K562 (cell line): Measurements from ENCODE around the gene POLRMT. TPM values are rescaled to one million over a fixed set of nuclear protein-coding genes. Genes with fewer than 3 reads are reported as not detected.
A peak's percentile ranks its signal among the peaks of the same experiment; 100 is the strongest.

Source experiments
- ATAC-seq: fragments of 200-7000 bp; cut with Tn5 transposase; 3 replicates; pipeline ENCODE4 v1.9.1; 2020; ENCODE audit warnings: moderate library complexity
- Bru-seq: library from RNA; stranded (reverse); fragments of 400-500 nt; gene quantifications from one replicate; lab custom pipeline; 2021; lab: Mats Ljungman, UMichigan
- BruChase-seq, 2 experiments: library from RNA; stranded (reverse); fragments of 400-500 nt; gene quantifications; one replicate each; lab custom pipeline; 2021; lab: Mats Ljungman, UMichigan
- BruUV-seq: library from RNA; stranded (reverse); fragments of 400-500 nt; replicated peaks from 2 replicates; lab custom pipeline; 2021; lab: Mats Ljungman, UMichigan
- CTCF ChIA-PET: fragments of 300-600 bp; formaldehyde crosslinking; extraction: SDS; loops from one replicate; lab custom pipeline; 2021; ENCODE audit warnings: low intra/inter-chr PET ratio; lab: Yijun Ruan, JAX
- POLR2A ChIA-PET: fragments of 300-600, 350-650 bp; sonication (Branson Sonifier 250); formaldehyde crosslinking; extraction: SDS; loops from one replicate; lab custom pipeline; 2021; ENCODE audit warnings: antibody characterized with exemption, inconsistent platforms; lab: Yijun Ruan, JAX
- DNase-seq, 4 experiments: peaks; one replicate each; pipeline versions ENCODE4 v3.0.0 to v3.0.0-alpha.2; 2011 to 2018; ENCODE audit warnings: low spot score in 3 of 4, mixed read lengths in 3 of 4; ENCODE audit errors: extremely low read depth in 1 of 4
- FAIRE-seq: peaks from 2 replicates; lab custom pipeline; 2011; peaks lifted over from hg19 to GRCh38; lab: Jason Lieb, UNC
- H2AFZ ChIP-seq: 2 replicates; pipeline ENCODE4 v1.6.0; 2011; ENCODE audit warnings: low read depth, low read length, control low read depth, inconsistent platforms
- H3K27ac ChIP-seq: fragments of 200-600 bp; 3 replicates; pipeline ENCODE4 v1.8.0; 2011; ENCODE audit warnings: low read depth, mild to moderate bottlenecking, control low read depth, inconsistent platforms, low read length, moderate library complexity, mixed read lengths; ENCODE audit errors: extremely low read depth
- H3K27me3 ChIP-seq, 2 experiments: fragments of 300-600 bp in 1 of 2; 2 replicates in 1 of 2; 3 replicates in 1 of 2; pipeline versions ENCODE4 v1.6.0 to v1.8.0; 2011; ENCODE audit warnings: inconsistent platforms in 2 of 2, low read length in 2 of 2, mild to moderate bottlenecking in 1 of 2, mixed read lengths in 1 of 2, moderate library complexity in 1 of 2; ENCODE audit not compliant: control insufficient read depth in 2 of 2, insufficient read depth in 2 of 2
- H3K36me3 ChIP-seq: fragments of 300-600 bp; 3 replicates; pipeline ENCODE4 v1.8.0; 2011; ENCODE audit warnings: mild to moderate bottlenecking, low read length, inconsistent platforms; ENCODE audit not compliant: control insufficient read depth, insufficient read depth
- H3K4me1 ChIP-seq, 2 experiments: fragments of 200-600 bp in 1 of 2; replicated peaks in 1 of 2; 2 replicates in 1 of 2; 3 replicates in 1 of 2; pipeline versions ENCODE4 v1.5.1 to v1.8.0; 2011; ENCODE audit warnings: inconsistent platforms in 2 of 2, low read length in 2 of 2, mild to moderate bottlenecking in 1 of 2, mixed read lengths in 1 of 2, moderate library complexity in 1 of 2; ENCODE audit not compliant: control insufficient read depth in 2 of 2, insufficient read depth in 2 of 2
- H3K4me2 ChIP-seq: 2 replicates; pipeline ENCODE4 v1.6.1; 2011; ENCODE audit warnings: low read length, control low read depth, inconsistent platforms, mixed read lengths; ENCODE audit not compliant: insufficient read depth
- H3K4me3 ChIP-seq: fragments of 200-600 bp; sonication (generic), shearing (Covaris generic); 2 replicates; pipeline ENCODE4 v1.5.1; 2016; ENCODE audit warnings: control low read depth, inconsistent platforms
- H3K79me2 ChIP-seq: fragments of 200-600 bp; 3 replicates; pipeline ENCODE4 v1.8.0; 2011; ENCODE audit warnings: low read length, inconsistent platforms; ENCODE audit not compliant: control insufficient read depth, insufficient read depth
- H3K9ac ChIP-seq, 2 experiments: 2 replicates each; pipeline versions ENCODE4 v1.6.0 to v1.6.1; 2011; ENCODE audit warnings: low read depth in 2 of 2, low read length in 2 of 2, control low read depth in 1 of 2, inconsistent platforms in 1 of 2, mild to moderate bottlenecking in 1 of 2, mixed read lengths in 1 of 2; ENCODE audit not compliant: insufficient read depth in 1 of 2
- H3K9me1 ChIP-seq: one replicate; pipeline ENCODE4 v1.6.0; 2011; ENCODE audit warnings: inconsistent platforms, mild to moderate bottlenecking, low read length, moderate library complexity; ENCODE audit not compliant: control insufficient read depth, insufficient read depth
- H3K9me3 ChIP-seq: replicated peaks from 2 replicates; pipeline ENCODE4 v1.5.1; 2011; ENCODE audit warnings: low read depth, low read length, inconsistent platforms; ENCODE audit not compliant: control insufficient read depth, insufficient read depth
- H4K20me1 ChIP-seq: replicated peaks from 2 replicates; pipeline ENCODE4 v1.6.1; 2011; ENCODE audit warnings: low read length, inconsistent platforms, mixed read lengths; ENCODE audit not compliant: control insufficient read depth, insufficient read depth
- HOXB6 ChIP-seq: fragments of 250-450 bp; sonication (Bioruptor Pico); IDR thresholded peaks from 2 replicates; pipeline ENCODE4 v1.5.1; 2022; ENCODE audit warnings: mild to moderate bottlenecking, borderline replicate concordance
- RFX1 ChIP-seq: fragments of 450-650 bp; IDR thresholded peaks from 2 replicates; pipeline ENCODE4 v1.6.1; 2016; ENCODE audit warnings: mild to moderate bottlenecking, moderate library complexity
- SETDB1 ChIP-seq: IDR thresholded peaks from one replicate; pipeline ENCODE4 v1.6.1; 2012; ENCODE audit warnings: low read length, control low read depth, inconsistent platforms
- ZBTB40 ChIP-seq, 2 experiments: fragments of 450-650 bp in 1 of 2; sonication (generic) in 1 of 2; formaldehyde crosslinking in 1 of 2; IDR thresholded peaks; 2 replicates each; pipeline versions ENCODE4 v1.7.1 to v1.9.0; 2016 to 2022; ENCODE audit warnings: inconsistent platforms in 1 of 2, mild to moderate bottlenecking in 1 of 2, missing genetic modification reagents in 1 of 2
- ZNF3 ChIP-seq: fragments of 250-450 bp; sonication (Bioruptor Pico); IDR thresholded peaks from 2 replicates; pipeline ENCODE4 v1.5.0; 2021; ENCODE audit warnings: mild to moderate bottlenecking, moderate library complexity
- WGBS: fragments of 100-300 bp; shearing (Covaris generic); methylation state at CpG from one replicate; pipeline ENCODE4 v1.1.6; 2016; ENCODE audit warnings: low coverage, mixed read lengths; ENCODE audit not compliant: insufficient coverage; ENCODE audit errors: missing lambda C conversion rate; 5-methylcytosine and 5-hydroxymethylcytosine counted together
- in situ Hi-C: fragments of 300-500 bp; cut with MboI; formaldehyde crosslinking; loops from 4 replicates; pipeline ENCODE4 v1.15.0; 2018; ENCODE audit warnings: inconsistent platforms, mixed read lengths
- intact Hi-C: fragments of 100-400 bp; cut with micrococcal nuclease; formaldehyde crosslinking; loops from 2 replicates; pipeline ENCODE4 v1.14.2; 2022
- long read RNA-seq, 3 experiments: library from polyadenylated mRNA in 2 of 3; library from RNA in 1 of 3; unstranded in 2 of 3; stranded (forward) in 1 of 3; transcript quantifications; one replicate each; pipeline ENCODE4 v2.0.0, GENCODE V29; 2019 to 2022
- polyA minus RNA-seq, 3 experiments: library from RNA; depleted of rRNA, polyadenylated mRNA; stranded (reverse); fragments of >200 nt; gene quantifications; 2 replicates each; pipeline ENCODE4 v1.2.3, GENCODE V29; 2011
- polyA plus RNA-seq, 8 experiments: library from polyadenylated mRNA; depleted of rRNA in 4 of 8; stranded (reverse) in 5 of 8; unstranded in 3 of 8; fragments of >200 nt; fragmentation: Nextera tagmentation in 2 of 8; fragmentation: Illumina TruSeq in 1 of 8; extraction: Ambion mirVana in 2 of 8; extraction: Trizol in 1 of 8; gene quantifications; 2 replicates each; pipeline versions ENCODE4 v1.2.1 to v1.2.3, GENCODE V29; 2011 to 2014; ENCODE audit warnings: inconsistent platforms in 1 of 8, missing spikeins in 1 of 8
- total RNA-seq, 7 experiments: library from RNA; depleted of rRNA in 6 of 7; stranded (reverse); fragments of >200 nt in 6 of 7; fragmentation: Illumina TruSeq in 2 of 7; extraction: Trizol in 2 of 7; gene quantifications; 2 replicates each; pipeline versions ENCODE4 v1.2.1 to v1.2.3, GENCODE V29; 2011 to 2021; ENCODE audit warnings: low replicate concordance in 1 of 7

POLRMT gene
- total RNA-seq (2011; cell fraction: chromatin; rRNA removed; ENCODE audit: low replicate concordance): 71.2 and 248 TPM in 2 replicates
- total RNA-seq (2011; cell fraction: nucleolus; rRNA removed): 221 and 235 TPM in 2 replicates
- total RNA-seq (2011; cell fraction: nucleoplasm; rRNA removed): 86.3 and 109 TPM in 2 replicates
- total RNA-seq (2014; rRNA removed) (82.8 and 96.5 TPM in 2 replicates), total RNA-seq (2014; rRNA removed; fragmentation: Illumina TruSeq; extraction: Trizol) (33.4 and 49.3 TPM in 2 replicates), total RNA-seq (2015; rRNA removed; fragmentation: Illumina TruSeq; extraction: Trizol) (61.9 and 68.0 TPM in 2 replicates), total RNA-seq (2021) (134 and 144 TPM in 2 replicates), polyA plus RNA-seq (2011; rRNA removed) (60.8 and 111 TPM in 2 replicates), polyA plus RNA-seq (2014; fragmentation: Illumina TruSeq; extraction: Trizol) (71.8 and 99.5 TPM in 2 replicates), polyA plus RNA-seq (2014; fragmentation: Nextera tagmentation; extraction: Ambion mirVana) (10 to 100 TPM; 30.3 to 34.0 TPM), polyA plus RNA-seq (2014; rRNA removed) (67.5 and 88.4 TPM in 2 replicates), polyA minus RNA-seq (2011; rRNA and poly(A)+ RNA removed) (60.0 and 108 TPM in 2 replicates), Bru-seq, nascent RNA (percentile 67 among the genes with signal in this experiment), BruChase-seq, experiment 1, labeled RNA remaining after a 2-hour chase (percentile 66 among the genes with signal in this experiment), BruChase-seq, experiment 2, labeled RNA remaining after a 6-hour chase (percentile 77 among the genes with signal in this experiment)
- 39.8 and 94.7 TPM in 2 replicates for polyA plus RNA-seq (2011; cell fraction: cytosol; rRNA removed)
- 319 and 523 TPM in 2 replicates for polyA plus RNA-seq (2011; cell fraction: nucleus; rRNA removed)
- 95.6 and 140 TPM in 2 replicates for polyA plus RNA-seq (2012)
- 88.4 and 105 TPM in 2 replicates for polyA minus RNA-seq (2011; cell fraction: cytosol; rRNA and poly(A)+ RNA removed)
- polyA minus RNA-seq (2011; cell fraction: nucleus; rRNA and poly(A)+ RNA removed): 57.5 and 62.3 TPM in 2 replicates
- long read RNA-seq, experiment 1, transcript POLRMT-202 (21 exons, 3,835 nt): major isoform, 160 of 858 reads
- long read RNA-seq, experiment 1, partial matches to known transcripts: 569 of 858 reads
- long read RNA-seq, experiment 1, other reads (novel, unspliced or antisense): 129 of 858 reads
- long read RNA-seq, experiment 2, transcript POLRMT-202 (21 exons, 3,835 nt): major isoform, 26 of 130 reads
- long read RNA-seq, experiment 2, partial matches to known transcripts: 63 of 130 reads
- long read RNA-seq, experiment 2, other reads (novel, unspliced or antisense): 40 of 130 reads
- long read RNA-seq, experiment 3, transcript POLRMT-202 (21 exons, 3,835 nt): major isoform, 12 of 40 reads
- long read RNA-seq, experiment 3, partial matches to known transcripts: 20 of 40 reads
- long read RNA-seq, experiment 3, other reads (novel, unspliced or antisense): 8 of 40 reads

- no peaks in the 10 kb centered on the region for H3K9me1 ChIP-seq
- peak within 1 kb of the TSS; percentile 70 for H3K4me3 ChIP-seq
- in situ Hi-C loops (no loop called here), intact Hi-C loops (no loop called here)
- H3K36me3 ChIP-seq: peaks cover 38% of the 10 kb centered on the region; the same call in 2 of the 3 replicates
- CTCF ChIA-PET: no interaction called here
- no peaks in the 10 kb centered on the region for H3K9me3 ChIP-seq
- H3K4me1 ChIP-seq: peaks cover 0 to 50% of the 10 kb centered on the region in 2 experiments; a peak in 4 of 5 replicates
- peak within 1 kb of the TSS; percentile 87 for H2AFZ ChIP-seq
- peak within 1 kb of the TSS; percentile 87 for H3K4me2 ChIP-seq
- DNase-seq (peak; percentile 97 to 100 (median 98)), FAIRE-seq (peak; percentile 97), ATAC-seq (peak; percentile 96)
- TSS peak; percentile 65 for BruUV-seq
- H3K27ac ChIP-seq: peak within 1 kb of the TSS; percentile 85
- peak within 1 kb of the TSS; percentile 88 to 95 for H3K9ac ChIP-seq
- H3K27me3 ChIP-seq: no peaks in the 10 kb centered on the region
- under 1% methylated on average over 48 of the region's 67 CpGs for WGBS
- H4K20me1 ChIP-seq: no peaks in the 10 kb centered on the region
- H3K79me2 ChIP-seq: peaks cover 46% of the 10 kb centered on the region
- POLR2A ChIA-PET: interaction anchor here (0.6 to 1.0 kb wide), 3 partner anchors 8 to 36 kb away, joined by 4 to 6 read pairs (median 6); no protein-coding TSS in a partner anchor
- TF ChIP-seq ZNF3 (CRISPR knock-in tag) (no peak), RFX1 (peak; percentile 100), ZBTB40 (IDR thresholded peaks at IDR 0.05) (peak; percentile 94), ZBTB40 (CRISPR knock-in tag; IDR thresholded peaks at IDR 0.05) (no peak), SETDB1 (peak; percentile 57), HOXB6 (no peak)
These were observed at the start of gene POLRMT for GRCh38 chr19:633068-633785. TSS of gene POLRMT (minus strand) at chr19:633537. CDS start at chr19:633512, 25 bp downstream.
